Measurements from ENCODE around the gene ZSWIM7. TPM values are rescaled to one million over a fixed set of nuclear protein-coding genes. Genes with fewer than 3 reads are reported as not detected.

Gene ZSWIM7
- total and polyA plus RNA-seq, 2 of the 4 experiments (the other 2 are of a cell fraction) = 6.8 to 12.1 TPM

- dilution Hi-C loops (cut with HindIII; ENCODE audit: low sequenced_read_pairs, unreplicated experiment) = no loop called here
- POLR2A ChIA-PET (ENCODE audit: unreplicated experiment) = no interaction called here
Measured at GRCh38 chr17:16013943-16014407, 14.5 kb upstream of the ZSWIM7 start.

More at GRCh38 chr17:16013943-16014407, 14.5 kb upstream of the ZSWIM7 start:
- DNase-seq = peak; percentile 91
- Histone ChIP-seq H3K27me3 (ENCODE audit: control insufficient read depth, insufficient read depth, low read length) (no peaks in the 10 kb centered on the region), H2AK9ac (replicated peaks; ENCODE audit: low read depth, low read length, poor library complexity) (no peak overlapping the region), H4K20me1 (ENCODE audit: insufficient read depth, low read length) (no peaks in the 10 kb centered on the region; the same call in none of the 2 replicates), H3K56ac (ENCODE audit: extremely low read depth, insufficient read depth, low read length) (no peak overlapping the region), H3K23ac (ENCODE audit: low read depth, low read length) (no peak overlapping the region), H3K9ac (ENCODE audit: low read depth, low read length) (no peak overlapping the region), H3K9me3 (ENCODE audit: control insufficient read depth, insufficient read depth, low read length) (no peaks in the 10 kb centered on the region), H3K4me3 (ENCODE audit: insufficient read depth, low read depth, low read length) (no peak overlapping the region), H4K91ac (ENCODE audit: insufficient read depth, low read depth, low read length) (no peak overlapping the region), H3K27ac (ENCODE audit: insufficient read depth, low read length) (no peak overlapping the region), H2BK5ac (ENCODE audit: low read depth, low read length, poor library complexity, severe bottlenecking) (peak overlapping the region; percentile 67), H3K4ac (ENCODE audit: low read depth, low read length) (no peak overlapping the region), H3K79me1 (ENCODE audit: low read depth in 1 of 2, low read length in 2 of 2) (peaks cover under 1 to 37% of the 10 kb centered on the region in 2 experiments; a peak in 3 of 4 replicates), H2BK120ac (ENCODE audit: low read depth, low read length) (no peak overlapping the region), H3K9me1 (ENCODE audit: insufficient read depth, low read length) (peaks cover 4% of the 10 kb centered on the region; the same call in 1 of the 2 replicates), H4K5ac (ENCODE audit: low read depth, low read length) (peak overlapping the region; percentile 50; the same call in 1 of the 2 replicates), H3K4me2 (ENCODE audit: low read depth, low read length) (peak overlapping the region; percentile 78; the same call in 1 of the 2 replicates), H4K8ac (ENCODE audit: low read depth in 2 of 2, low read length in 2 of 2) (no peak overlapping the region), H3K36me3 (ENCODE audit: control insufficient read depth, insufficient read depth, low read length) (peaks cover 9% of the 10 kb centered on the region), H3K4me1 (ENCODE audit: control insufficient read depth, insufficient read depth, low read length) (peaks cover 5% of the 10 kb centered on the region), H2BK15ac (ENCODE audit: low read depth, low read length) (no peak overlapping the region), H2AK5ac (ENCODE audit: low read depth, low read length) (no peak overlapping the region), H2AFZ (replicated peaks; ENCODE audit: low read length, poor library complexity) (no peak overlapping the region), H2BK20ac (ENCODE audit: low read depth, low read length) (no peak overlapping the region), H3K18ac (ENCODE audit: low read depth, low read length) (no peak overlapping the region), H3K14ac (replicated peaks; ENCODE audit: low read depth, low read length) (no peak overlapping the region)
- no CpG with 5 or more reads among the region's 3 CpGs for WGBS, 2 experiments (ENCODE audit: extremely low coverage in 2 of 2, insufficient read length in 1 of 2)
- intact Hi-C loops (cut with micrococcal nuclease) (no loop called here), in situ Hi-C loops (cut with MboI; ENCODE audit: low sequenced_read_pairs) (no loop called here)
- BruUV-seq (replicated peaks) = no TSS peak
- CTCF ChIA-PET = interaction anchor here (0.6 to 1.0 kb wide), 5 partner anchors 9 to 190 kb away, joined by 3 to 4 read pairs (median 3); no protein-coding TSS in a partner anchor
- TF ChIP-seq RAD21 (IDR thresholded peaks at IDR 0.05; ENCODE audit: low read length) (peak; percentile 41), CTCF (conservative IDR thresholded peaks at IDR 0.05; ENCODE audit: low read depth, low read length) (peak; percentile 67), USF2 (IDR thresholded peaks at IDR 0.05; ENCODE audit: low read depth, low read length) (no peak)
- peak; percentile 83 for ATAC-seq (ENCODE audit: low read depth)

All from IMR-90 (cell line).